ENCODE results near the gene FRRS1. TPM values are rescaled to one million over a fixed set of nuclear protein-coding genes. Genes with fewer than 3 reads are reported as not detected.

Gene FRRS1
- total and polyA plus RNA-seq, 2 of the 4 experiments (the other 2 are of a cell fraction): 3.8 to 23.5 TPM

DNA sequence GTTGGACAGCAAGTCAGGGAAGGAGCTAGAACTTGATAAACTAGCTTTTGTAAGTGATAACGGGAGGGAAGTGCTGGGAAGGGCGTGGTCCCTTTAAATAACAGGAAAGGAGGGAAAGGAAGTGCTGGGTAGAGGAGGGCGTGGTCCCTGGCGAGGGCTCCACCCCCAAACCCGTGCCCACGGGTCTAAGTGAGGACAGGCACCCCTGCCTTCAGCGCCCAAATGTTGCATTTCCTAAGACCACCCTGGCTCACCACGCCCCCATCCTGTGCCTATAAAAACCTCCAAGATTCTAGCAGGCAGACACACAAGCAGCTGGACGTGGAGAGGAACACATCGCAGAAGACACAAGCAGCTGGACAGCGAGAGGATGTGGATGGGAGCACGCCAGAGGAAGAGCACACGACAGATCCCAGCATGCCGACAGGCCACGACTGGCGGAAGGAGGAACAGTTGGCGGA lies 62.0 kb downstream of the FRRS1 start:
- Histone ChIP-seq H2BK15ac (ENCODE audit: low read depth, low read length) (no peak overlapping the region), H3K4me3 (ENCODE audit: insufficient read depth, low read depth, low read length) (no peak overlapping the region), H3K79me1 (ENCODE audit: low read depth in 1 of 2, low read length in 2 of 2) (no peaks in the 10 kb centered on the region), H3K4me1 (ENCODE audit: control insufficient read depth, insufficient read depth, low read length) (no peaks in the 10 kb centered on the region), H3K9me1 (ENCODE audit: insufficient read depth, low read length) (no peaks in the 10 kb centered on the region), H4K20me1 (ENCODE audit: insufficient read depth, low read length) (no peaks in the 10 kb centered on the region), H3K9me3 (ENCODE audit: control insufficient read depth, insufficient read depth, low read length) (peaks cover 3% of the 10 kb centered on the region; the same call in 1 of the 2 replicates), H4K8ac (ENCODE audit: low read depth in 2 of 2, low read length in 2 of 2) (no peak overlapping the region), H3K27me3 (ENCODE audit: control insufficient read depth, insufficient read depth, low read length) (no peaks in the 10 kb centered on the region), H2BK20ac (ENCODE audit: low read depth, low read length) (no peak overlapping the region), H2AK9ac (replicated peaks; ENCODE audit: low read depth, low read length, poor library complexity) (no peak overlapping the region), H2AFZ (replicated peaks; ENCODE audit: low read length, poor library complexity) (peak overlapping the region; percentile 21), H3K4ac (ENCODE audit: low read depth, low read length) (no peak overlapping the region), H2BK120ac (ENCODE audit: low read depth, low read length) (no peak overlapping the region), H3K9ac (ENCODE audit: low read depth, low read length) (no peak overlapping the region), H3K18ac (ENCODE audit: low read depth, low read length) (no peak overlapping the region), H3K23ac (ENCODE audit: low read depth, low read length) (no peak overlapping the region), H2AK5ac (ENCODE audit: low read depth, low read length) (no peak overlapping the region), H3K27ac (ENCODE audit: insufficient read depth, low read length) (no peak overlapping the region), H3K14ac (replicated peaks; ENCODE audit: low read depth, low read length) (no peak overlapping the region), H4K91ac (ENCODE audit: insufficient read depth, low read depth, low read length) (no peak overlapping the region), H3K36me3 (ENCODE audit: control insufficient read depth, insufficient read depth, low read length) (no peaks in the 10 kb centered on the region), H3K56ac (ENCODE audit: extremely low read depth, insufficient read depth, low read length) (no peak overlapping the region), H4K5ac (ENCODE audit: low read depth, low read length) (no peak overlapping the region), H3K4me2 (ENCODE audit: low read depth, low read length) (no peak overlapping the region), H2BK5ac (ENCODE audit: low read depth, low read length, poor library complexity, severe bottlenecking) (no peak overlapping the region)
- dilution Hi-C loops (cut with HindIII; ENCODE audit: low sequenced_read_pairs, unreplicated experiment) (no loop called here), in situ Hi-C loops (cut with MboI; ENCODE audit: low sequenced_read_pairs) (loop anchor here (10.0 kb wide), 1 partner anchor 910 kb away; no protein-coding TSS in a partner anchor), intact Hi-C loops (cut with micrococcal nuclease) (loop anchor here (10.0 kb wide), 1 partner anchor 820 kb away; no protein-coding TSS in a partner anchor)
- no peak for ATAC-seq (ENCODE audit: low read depth)
- no peak for DNase-seq
- TF ChIP-seq, protein P1, sequence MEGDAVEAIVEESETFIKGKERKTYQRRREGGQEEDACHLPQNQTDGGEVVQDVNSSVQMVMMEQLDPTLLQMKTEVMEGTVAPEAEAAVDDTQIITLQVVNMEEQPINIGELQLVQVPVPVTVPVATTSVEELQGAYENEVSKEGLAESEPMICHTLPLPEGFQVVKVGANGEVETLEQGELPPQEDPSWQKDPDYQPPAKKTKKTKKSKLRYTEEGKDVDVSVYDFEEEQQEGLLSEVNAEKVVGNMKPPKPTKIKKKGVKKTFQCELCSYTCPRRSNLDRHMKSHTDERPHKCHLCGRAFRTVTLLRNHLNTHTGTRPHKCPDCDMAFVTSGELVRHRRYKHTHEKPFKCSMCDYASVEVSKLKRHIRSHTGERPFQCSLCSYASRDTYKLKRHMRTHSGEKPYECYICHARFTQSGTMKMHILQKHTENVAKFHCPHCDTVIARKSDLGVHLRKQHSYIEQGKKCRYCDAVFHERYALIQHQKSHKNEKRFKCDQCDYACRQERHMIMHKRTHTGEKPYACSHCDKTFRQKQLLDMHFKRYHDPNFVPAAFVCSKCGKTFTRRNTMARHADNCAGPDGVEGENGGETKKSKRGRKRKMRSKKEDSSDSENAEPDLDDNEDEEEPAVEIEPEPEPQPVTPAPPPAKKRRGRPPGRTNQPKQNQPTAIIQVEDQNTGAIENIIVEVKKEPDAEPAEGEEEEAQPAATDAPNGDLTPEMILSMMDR (conservative IDR thresholded peaks at IDR 0.05; ENCODE audit: low read depth, low read length): no peak
- TF ChIP-seq POLR2A (IDR thresholded peaks at IDR 0.05; ENCODE audit: low read depth, low read length) (no peak), RCOR1 (IDR thresholded peaks at IDR 0.05; ENCODE audit: insufficient replicate concordance, low read length) (no peak), BHLHE40 (IDR thresholded peaks at IDR 0.05; ENCODE audit: low read depth, low read length) (no peak), FOS (IDR thresholded peaks at IDR 0.05; ENCODE audit: low read depth, low read length) (no peak), RFX5 (IDR thresholded peaks at IDR 0.05; ENCODE audit: low read depth, low read length) (no peak), CEBPB (IDR thresholded peaks at IDR 0.05; ENCODE audit: low read depth, low read length) (no peak), SMC3 (IDR thresholded peaks at IDR 0.05; ENCODE audit: low read depth, low read length) (no peak), CHD1 (IDR thresholded peaks at IDR 0.05; ENCODE audit: low read depth, low read length) (no peak), MAZ (IDR thresholded peaks at IDR 0.05; ENCODE audit: borderline replicate concordance, low read depth, low read length) (no peak)
- TF ChIP-seq, protein P2, sequence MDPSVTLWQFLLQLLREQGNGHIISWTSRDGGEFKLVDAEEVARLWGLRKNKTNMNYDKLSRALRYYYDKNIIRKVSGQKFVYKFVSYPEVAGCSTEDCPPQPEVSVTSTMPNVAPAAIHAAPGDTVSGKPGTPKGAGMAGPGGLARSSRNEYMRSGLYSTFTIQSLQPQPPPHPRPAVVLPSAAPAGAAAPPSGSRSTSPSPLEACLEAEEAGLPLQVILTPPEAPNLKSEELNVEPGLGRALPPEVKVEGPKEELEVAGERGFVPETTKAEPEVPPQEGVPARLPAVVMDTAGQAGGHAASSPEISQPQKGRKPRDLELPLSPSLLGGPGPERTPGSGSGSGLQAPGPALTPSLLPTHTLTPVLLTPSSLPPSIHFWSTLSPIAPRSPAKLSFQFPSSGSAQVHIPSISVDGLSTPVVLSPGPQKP (IDR thresholded peaks at IDR 0.05; ENCODE audit: borderline replicate concordance, low read depth, low read length): no peak
- POLR2A ChIA-PET (ENCODE audit: unreplicated experiment): no interaction called here
- CTCF ChIA-PET: interaction anchor here (2.0 kb wide), 1 partner anchor 19 kb away, joined by 4 read pairs; no protein-coding TSS in a partner anchor
- no TSS peak for BruUV-seq (replicated peaks)
- 85% methylated on average over 9 of the region's 17 CpGs; no CpG with 5 or more reads in 1 of the 2 experiments for WGBS, 2 experiments (ENCODE audit: extremely low coverage in 2 of 2, insufficient read length in 1 of 2)

Data from IMR-90 (cell line).